AG08395 (cell line): ENCODE measurements around the gene SLC7A9.
"Not testable (repeated sequence)": the region's sequence is repeated elsewhere in the genome, so short reads cannot be mapped to it uniquely, and the experiment has no call there.

Experiments used
- DNase-seq: peaks from one replicate; pipeline ENCODE4 v3.0.0; 2012; ENCODE audit warnings: mixed read lengths, low spot score

Gene SLC7A9

DNA sequence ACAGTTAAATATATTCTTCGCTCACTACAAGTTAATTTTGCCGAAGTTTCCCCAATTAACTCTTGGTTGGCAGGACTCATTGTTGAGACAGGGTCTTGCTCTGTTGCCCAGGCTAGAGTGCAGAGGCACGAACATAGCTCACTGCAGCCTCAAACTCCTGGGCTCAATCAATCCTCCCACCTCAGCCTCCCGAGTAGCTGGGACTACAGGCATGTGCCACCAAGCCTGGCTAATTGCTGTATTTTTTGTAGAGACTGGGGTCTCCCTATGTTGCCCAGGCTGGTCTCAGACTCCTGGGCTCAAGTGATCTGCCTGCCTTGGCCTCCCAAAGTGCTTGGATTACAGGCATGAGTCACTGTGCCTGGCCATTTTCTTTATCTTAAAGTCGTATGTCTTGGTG, 15.7 kb upstream of the SLC7A9 start:
- DNase-seq: not testable (repeated sequence)

DNA sequence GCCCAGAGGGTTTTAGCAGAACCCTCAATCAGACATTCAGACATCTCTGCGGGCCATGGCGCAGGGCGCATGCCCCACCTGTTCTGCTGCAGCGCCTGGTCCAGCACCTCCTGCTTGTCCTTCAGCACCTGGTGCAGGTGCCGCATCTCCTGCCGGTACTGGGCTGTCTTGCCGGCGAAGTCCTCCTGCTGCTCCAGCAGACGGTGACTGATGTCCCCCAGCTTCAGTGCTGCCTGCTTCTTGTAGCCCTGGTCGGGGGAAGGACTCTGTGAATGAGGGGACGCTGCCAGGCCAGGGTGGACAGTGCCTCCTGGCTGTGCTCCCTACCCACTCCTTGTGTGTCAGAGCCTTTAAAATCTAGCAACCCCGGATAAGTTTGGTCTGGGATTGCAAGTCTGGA, 12.2 kb upstream of the SLC7A9 start:
- no peak for DNase-seq

DNA sequence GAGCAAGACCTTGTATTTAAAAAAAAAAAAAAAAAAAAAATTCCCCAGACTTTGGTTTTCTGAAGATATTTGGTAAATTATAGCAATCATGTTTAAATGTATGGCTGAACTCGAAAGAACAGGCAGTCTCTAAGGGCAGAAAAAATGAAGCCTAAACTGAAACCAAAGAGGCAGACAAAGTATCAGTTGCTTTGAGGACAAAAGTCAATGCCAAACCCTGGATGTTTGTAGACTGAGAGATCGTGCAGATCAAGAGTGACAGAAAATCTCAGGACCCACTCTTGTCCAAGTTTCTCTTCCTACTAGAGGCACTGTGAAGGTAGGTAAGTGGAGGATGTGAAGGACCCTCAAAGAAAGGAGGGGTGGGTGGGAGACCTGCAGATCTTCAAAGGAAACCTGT, 11.1 kb upstream of the SLC7A9 start:
- no peak for DNase-seq

DNA sequence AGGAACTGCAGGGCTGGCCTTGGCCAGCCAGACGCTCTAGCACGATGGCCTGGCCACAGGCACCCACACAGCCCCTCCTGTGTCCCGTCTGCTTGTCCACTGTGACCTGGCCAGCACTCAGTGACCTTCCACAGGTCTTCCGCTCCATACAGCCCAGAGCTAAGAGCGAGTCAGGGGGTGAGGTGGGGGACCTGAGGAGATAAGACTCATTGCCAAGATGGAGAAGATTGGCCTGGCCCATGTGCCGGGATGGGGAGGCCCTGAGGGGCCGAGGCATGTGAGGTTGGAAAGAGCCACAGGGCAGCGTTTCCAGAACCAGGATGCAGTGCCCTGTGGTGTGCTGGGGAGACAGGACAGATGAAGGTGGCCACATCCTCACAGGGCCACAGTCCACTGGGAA, 10.2 kb upstream of the SLC7A9 start:
- no peak for DNase-seq

DNA sequence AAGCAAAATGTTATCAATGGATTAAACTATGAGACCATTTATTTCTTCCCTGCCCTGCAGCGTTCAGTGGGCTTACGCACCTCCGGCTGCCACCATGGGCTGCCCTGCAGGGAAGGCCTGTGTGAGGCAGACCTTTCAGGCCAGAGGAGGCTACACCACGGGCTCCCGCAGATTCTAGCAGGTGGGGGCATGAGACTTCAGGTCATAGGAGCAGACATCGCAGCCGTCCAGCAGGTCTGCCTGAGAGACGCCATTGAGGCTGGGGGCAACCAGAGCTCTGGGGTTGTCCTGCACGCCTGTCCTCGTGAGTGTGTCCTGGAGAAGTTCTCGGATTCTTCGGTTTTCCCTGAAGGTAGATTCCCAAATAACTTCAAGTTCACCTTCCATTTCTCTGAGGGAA, 9.4 kb upstream of the SLC7A9 start:
- DNase-seq: no peak

DNA sequence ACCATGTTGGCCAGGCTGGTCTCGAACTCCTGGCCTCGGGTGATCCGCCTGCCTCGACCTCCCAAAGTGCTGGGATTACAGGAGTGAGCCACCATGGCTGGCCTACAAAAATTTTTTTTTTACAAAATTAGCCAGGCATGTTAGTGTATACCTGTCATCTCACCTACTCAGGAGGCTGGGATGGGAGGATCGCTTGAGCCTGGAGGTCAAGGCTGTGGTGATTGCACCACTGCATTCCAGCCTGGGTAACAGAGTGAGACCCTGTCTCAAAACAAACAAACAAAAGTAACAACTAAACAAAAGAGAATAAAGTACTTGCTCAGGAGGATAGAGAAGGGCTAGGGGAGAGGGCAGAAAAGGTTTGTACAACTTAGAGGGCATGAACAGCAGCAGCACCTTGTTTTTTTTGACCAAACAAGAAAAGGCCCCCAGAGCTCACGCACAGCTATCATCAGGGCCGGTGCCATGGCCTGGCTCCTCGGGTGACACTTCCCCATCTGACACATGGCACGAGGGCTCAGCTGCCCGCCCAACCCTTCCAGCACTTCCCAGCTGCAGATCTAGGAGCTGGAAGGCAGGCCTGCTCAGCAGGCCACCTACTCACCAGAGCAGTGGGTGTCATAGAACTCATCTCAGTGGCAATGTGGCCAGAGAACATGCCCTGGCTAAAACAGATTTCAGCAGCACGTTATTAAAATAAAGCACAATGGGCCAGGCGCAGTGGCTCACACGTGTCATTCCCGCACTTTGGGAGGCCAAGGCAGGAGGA, 8.6 kb upstream of the SLC7A9 start:
- no peak for DNase-seq

DNA sequence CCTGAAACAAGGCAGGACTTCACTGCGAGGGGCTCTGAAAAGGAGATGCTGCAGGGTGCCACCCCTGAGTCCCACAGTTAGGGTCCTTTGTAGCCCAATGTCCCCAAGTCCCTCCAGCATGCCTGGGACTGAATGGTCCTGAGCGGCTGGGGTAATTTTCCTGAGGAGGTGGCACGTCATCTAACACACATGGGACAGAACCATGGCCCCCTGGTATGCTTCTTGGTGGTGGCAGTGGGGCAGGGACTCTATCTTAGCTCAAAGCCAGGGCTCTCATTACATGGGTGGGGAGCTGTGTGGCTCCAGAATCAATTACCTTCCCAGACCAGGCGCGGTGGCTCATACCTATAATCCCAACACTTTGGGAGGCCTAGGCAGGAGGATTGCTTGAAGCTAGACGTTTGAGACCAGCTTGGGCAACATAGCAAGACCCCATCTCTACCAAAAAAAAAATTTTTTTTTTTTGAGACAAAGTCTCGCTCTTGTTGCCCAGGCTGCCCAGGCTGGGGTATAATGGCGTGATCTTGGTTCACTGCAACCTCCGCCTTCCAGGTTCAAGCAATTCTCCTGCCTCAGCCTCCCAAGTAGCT, 7.9 kb upstream of the SLC7A9 start:
- no peak for DNase-seq

DNA sequence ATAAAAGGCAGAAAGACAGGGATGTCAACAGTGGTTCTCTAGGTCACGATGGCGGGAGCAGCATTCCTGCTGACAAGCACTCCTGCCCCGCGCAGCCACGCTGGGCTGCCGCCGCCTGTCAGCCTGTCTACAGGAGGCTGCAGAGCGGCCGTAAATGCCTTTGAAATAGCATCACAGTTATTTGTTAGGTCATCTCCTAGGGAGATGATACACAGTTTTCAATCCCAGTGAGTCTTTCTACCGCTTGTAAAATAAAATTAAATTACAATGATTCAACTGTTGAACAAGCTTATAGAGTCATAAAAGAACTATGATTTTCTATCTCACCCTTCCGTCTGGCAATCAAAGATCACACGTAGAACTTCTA, 7.3 kb upstream of the SLC7A9 start:
- no peak for DNase-seq

DNA sequence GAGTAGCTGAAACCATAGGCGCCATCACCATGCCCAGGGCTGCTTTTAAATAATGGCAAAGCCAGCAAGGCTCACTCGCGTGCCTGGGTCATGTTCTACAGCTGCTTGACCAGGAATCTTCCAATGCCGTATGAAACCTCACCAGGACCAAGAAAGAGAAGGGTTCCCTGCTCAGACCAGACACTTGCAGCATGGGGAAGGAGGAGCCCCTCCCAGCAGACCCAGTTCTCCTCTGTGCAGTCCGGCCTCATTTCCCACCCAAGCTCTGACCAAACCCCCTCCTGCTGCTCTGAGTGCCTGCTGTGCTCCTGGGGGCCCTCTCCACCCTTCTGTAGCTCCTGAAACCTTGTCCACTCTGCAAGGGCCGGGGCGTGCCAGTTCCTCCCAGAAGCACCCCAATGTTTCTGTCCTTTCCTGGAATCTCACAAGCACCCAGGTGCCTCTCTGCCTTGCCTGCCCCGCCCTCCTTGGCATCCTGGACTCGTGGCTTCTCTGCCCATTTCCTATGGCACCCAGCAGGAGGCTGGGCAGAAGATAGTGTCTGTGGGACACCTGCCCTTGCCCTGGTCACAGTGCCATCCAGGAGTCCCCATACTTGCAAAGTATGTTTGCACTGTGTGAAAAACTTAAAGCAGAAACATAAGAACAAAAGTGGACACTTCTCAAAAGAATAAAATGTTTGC, 6.8 kb upstream of the SLC7A9 start:
- no peak for DNase-seq

DNA sequence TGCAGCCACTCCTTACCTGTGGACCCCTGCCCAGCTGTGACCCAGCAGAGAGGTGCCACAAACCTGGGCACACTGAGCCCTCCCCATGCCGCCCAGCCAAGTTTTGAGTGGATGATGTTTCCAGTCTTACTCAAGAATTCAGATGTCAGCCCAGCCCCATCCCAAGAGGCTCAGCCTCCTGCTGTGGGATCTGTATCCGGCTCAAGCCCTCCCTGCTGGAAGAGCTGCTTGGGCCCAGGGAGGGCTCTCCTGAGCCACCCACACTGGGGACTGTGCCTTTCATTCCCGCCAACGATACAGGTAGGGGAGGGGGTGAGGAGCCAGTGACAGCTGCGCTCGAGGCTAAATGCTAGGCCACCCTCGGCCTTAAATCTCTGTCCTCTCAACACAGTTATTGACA, 5.9 kb upstream of the SLC7A9 start:
- no peak for DNase-seq

DNA sequence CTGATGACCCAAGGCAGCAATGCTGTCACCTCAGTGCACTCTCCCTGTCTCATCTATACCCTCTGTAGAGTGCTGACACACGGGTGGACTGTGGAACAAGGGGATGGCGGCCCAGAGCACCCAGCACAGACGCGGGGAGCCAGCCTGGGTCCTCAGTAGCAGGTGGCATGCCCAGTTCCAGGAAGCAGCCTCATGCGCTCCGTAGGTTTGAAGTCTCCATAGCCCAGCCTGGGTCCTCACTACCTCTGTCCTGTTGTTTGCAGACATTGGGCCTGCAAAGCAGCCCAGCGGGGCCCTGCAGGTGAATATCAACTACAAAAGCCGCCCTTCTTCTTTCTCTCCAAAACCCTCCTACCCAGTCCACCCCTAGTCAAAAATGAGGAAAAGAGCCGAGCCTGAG, 5.0 kb upstream of the SLC7A9 start:
- no peak for DNase-seq

DNA sequence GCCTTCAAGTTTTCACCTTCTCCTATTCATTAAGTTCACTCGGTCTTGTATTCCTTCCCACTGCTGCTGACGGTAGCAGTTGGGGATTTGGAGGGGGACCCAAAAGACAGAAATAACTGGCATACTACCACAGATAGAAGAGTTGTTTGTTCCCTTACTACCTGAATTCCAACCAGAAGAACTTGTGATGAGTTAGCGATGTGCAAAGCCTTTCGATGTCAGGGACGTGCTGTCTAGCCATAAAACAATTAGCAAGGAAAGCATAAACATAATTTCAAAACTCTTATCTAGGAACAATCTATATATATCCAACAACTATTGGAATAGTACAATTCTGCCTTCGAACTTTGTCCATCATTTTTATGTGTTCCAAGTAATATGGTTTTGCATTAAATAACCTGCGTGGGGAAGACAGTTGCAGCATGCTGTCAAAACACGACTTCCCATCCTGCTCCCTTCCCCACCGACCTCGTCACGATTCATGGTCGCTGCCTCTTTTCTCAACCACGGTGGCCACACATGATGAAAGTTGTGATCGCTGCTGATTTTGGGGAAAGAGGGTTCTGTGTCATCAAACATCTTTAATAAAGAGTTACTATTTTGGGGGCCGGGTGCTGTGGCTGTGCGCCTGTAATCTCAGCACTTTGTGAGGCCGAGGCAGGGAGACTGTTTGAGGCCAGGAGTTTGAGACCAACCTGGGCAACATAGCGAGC, 3.8 kb upstream of the SLC7A9 start:
- DNase-seq: no peak

DNA sequence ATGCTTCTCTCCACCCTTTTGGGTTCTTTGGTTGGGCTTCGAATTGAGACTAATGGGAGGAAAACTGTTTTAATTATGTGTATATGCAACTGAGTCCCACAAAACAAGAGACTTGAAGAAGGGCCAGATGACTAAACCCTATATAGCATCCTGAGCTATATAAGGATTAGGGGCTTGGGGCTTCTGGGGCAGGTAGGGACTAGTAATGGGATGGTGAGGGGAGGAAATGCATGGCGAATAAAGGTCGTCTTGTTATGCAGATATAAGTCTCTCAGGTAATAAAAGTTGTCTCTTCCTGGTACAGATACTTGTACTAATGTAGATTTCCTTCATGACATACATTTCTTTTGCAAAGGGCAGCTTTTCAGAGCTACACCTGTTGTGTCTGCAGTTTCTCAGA, 2.8 kb upstream of the SLC7A9 start:
- no peak for DNase-seq

DNA sequence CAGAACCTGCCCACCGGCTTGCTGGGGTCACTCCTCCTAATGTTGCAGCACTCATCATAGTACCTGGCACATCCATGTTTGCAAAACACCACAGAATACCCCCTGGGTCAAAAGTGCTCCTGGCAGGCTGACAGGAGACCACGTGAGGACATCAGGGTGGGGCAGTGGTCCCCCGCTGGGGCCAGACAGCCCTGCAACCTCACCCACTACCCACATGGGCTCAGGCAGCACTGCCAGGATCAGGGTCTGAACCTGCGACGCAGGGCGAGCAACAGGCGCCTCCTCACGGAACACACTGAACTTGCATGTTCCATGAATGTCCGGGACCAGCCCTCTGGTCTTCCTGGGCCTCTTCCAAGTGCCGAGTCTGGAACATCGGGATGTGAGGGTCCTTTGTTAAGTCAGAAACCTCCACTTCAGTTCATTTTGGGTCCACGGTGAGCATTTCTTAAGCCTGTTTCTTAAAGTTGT, 1.4 kb upstream of the SLC7A9 start:
- no peak for DNase-seq

DNA sequence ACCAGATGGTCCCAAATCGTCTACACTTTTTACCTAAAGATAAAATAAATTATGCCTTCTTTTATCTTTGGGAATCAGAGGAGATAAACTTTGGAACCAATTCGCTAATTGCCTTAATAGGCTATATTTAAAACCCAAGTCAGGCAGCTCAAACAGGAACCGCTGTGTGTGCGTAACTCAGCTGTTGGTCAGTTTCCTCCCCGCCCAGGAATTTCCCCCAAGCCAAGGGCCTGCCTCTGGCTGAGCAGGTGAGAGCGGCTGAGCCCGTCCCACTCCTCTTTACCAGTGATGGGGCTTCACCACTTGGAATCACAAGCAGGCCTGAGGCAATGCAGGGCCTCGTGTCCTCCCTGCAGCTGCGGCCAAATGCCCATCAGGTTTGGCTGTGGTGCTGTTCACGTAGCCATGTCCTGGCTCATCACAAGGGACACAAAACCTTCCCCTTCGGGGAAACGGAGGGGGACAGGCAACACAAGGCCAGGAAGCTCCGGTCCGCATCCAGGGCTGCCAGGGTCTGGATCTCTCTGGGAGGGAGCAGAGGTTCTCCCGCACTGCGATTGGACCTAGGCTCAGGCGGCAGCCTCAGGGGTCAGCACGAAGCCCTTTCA, 503 bp upstream of the SLC7A9 start:
- DNase-seq: no peak

DNA sequence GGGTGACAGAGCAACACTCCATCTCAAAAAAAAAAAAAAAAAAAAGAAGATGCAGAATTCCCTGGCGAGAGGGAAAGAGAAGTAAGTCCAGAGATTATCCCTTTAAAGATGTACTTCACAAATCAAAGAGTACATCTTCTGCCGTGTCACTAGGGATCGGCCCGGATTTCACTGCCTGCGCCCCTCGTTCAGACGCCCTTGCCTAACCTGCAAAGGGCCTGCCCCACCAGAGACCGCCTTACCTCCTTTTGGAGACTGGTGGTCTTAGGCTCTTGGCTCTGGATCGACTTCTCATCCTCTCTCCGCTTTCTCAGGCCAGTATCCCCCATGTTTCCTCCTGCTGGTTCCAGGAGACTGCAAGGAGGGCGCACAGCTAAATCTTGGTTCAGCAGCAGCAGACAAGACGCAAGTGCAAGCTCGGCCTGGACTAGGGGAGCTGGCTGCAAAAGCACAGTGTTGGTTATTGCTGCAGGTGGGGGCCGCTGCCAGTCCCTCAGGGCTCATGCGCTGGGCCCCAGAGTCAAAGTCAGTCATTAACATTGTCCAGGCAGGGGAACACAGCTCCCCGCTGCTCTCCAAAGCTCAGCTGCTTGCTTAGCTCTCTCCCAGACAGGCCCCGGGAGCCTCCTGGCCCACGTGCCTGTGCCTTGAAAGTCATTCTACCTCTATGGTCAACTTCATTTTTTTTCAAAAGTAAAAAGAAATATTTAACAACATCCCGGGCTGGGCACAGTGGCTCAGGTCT, 1.2 kb downstream of the SLC7A9 start:
- no peak for DNase-seq

DNA sequence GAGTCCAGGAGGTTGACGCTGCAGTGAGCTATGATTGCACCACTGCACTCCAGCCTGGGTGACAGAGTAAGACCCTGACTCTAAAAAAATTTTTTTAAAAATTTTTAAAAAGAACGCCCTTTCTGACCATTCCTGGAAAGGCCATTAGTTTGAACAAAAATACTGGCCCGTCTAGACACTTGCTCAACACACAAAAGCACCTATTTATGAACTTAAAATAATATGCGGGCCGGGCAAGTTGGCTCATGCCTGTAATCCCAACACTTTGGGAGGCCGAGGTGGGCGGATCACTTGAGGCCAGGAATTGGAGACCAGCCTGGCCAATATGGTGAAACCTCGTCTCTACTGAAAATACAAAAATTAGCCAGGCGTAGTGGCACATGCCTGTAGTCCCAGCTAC, 2.1 kb downstream of the SLC7A9 start:
- not testable (repeated sequence) for DNase-seq

DNA sequence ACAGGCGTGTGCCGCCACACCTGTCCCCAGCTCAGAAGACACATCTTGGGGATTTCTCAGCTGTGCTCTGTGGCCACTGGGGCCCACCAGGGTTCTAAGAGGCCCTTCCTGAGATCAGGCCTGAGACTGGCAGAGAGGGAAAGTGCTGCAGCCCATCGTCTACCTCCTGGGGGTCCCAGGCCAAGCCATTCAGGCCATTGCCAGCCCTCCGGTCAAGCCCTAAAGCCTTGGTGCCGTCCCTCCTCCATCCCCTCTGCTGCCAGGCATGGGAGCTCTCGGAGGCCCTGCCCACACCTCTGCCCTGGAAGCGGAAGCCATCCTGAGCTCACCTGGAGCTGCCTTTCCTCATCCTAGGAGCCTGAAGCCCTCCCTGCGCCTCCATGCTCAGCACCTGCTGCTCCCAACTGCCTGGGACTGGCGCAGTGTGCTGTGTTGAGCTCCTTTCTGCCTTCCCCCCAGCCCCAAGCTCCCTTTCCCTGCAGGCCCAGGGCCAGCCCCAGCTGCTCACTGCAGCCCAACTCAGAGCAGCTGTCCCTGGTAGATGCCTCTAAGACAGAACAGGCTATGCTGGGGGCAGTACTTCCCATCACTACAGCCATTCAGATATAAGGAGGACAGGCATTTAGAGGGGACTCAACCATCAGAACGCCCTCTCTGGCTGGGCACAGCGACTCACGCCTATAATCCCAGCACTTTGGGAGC, 2.9 kb downstream of the SLC7A9 start:
- no peak for DNase-seq

DNA sequence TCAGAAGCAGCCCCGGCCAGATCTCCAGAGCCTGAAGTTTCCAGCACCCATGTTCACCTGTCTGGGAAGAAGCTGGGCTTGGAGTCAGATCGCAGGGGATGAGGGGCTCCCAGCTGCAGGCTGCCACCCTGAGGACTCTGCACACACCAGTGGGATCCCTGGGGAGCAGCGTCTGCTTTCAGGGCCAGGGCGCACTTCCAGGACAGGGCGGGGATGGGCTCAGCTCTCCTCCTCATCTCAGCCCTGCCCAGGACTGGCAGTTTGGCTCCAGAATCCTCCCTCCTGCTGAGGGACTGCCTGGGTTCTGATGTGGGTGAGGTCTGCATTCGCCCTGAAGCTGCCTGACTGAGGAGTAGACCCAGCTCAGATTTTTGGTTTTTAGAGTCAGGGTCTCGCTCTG, 3.5 kb downstream of the SLC7A9 start:
- DNase-seq: no peak

DNA sequence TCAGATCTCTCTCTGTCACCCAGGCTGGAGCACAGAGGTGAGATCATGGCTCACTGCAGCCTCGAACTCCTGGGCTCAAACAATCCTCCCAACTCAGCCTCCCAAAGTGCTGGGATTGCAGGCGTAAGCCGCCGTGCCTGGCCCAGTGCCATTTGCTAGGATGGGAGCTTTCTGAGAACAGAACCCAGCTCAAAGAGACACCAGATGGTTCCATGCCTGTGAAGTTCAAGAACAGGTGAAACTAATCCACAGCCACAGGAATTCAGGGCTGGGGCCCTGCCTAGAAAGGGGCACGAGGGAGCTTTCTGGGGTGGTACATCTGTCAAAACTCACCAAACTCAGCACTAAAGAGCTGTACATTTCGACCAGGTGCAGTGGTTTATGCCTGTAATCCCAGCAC, 4.2 kb downstream of the SLC7A9 start:
- DNase-seq: no peak
